ENCODE results near the gene CYB5B. TPM values are rescaled to one million over a fixed set of nuclear protein-coding genes. Genes with fewer than 3 reads are reported as not detected.
"Not testable (repeated sequence)": the region's sequence is repeated elsewhere in the genome, so short reads cannot be mapped to it uniquely, and the experiment has no call there.

CYB5B gene
- total RNA-seq, 2 donors from 2014 or later, result 60.8 to 62.0 TPM

- DNase-seq, result no peak
- no peak for ATAC-seq
- intact Hi-C loops (cut with DNase I), result loop anchor here in 1 of 2 donors (10.0 kb wide), 1 partner anchor 159 kb away; the partner anchor contains the start of gene NFAT5
Measured at GRCh38 chr16:69405757-69406156, 18.7 kb upstream of the CYB5B start.

GRCh38 chr16:69406780-69407331, 17.6 kb upstream of the CYB5B start:
- DNase-seq (no peak), ATAC-seq (no peak)
- intact Hi-C loops (cut with DNase I), result loop anchor here in 1 of 2 donors (10.0 kb wide), 1 partner anchor 158 kb away; the partner anchor contains the start of gene NFAT5

GRCh38 chr16:69407702-69408323, 16.6 kb upstream of the CYB5B start:
- intact Hi-C loops (cut with DNase I), result loop anchor here in 1 of 2 donors (10.0 kb wide), 1 partner anchor 157 kb away; the partner anchor contains the start of gene NFAT5
- ATAC-seq (no peak), DNase-seq (no peak)

- ATAC-seq (peak in 1 of 2 donors; percentile 48), DNase-seq (peak; percentile 58)
- intact Hi-C loops (cut with DNase I), result loop anchor here in 1 of 2 donors (10.0 kb wide), 1 partner anchor 156 kb away; the partner anchor contains the start of gene NFAT5
Measured at GRCh38 chr16:69408475-69408874, 15.9 kb upstream of the CYB5B start.

GRCh38 chr16:69410219-69410990, 14.0 kb upstream of the CYB5B start:
- peak in 1 of 2 donors; percentile 23 for ATAC-seq

GRCh38 chr16:69411064-69411985, 13.1 kb upstream of the CYB5B start:
- DNase-seq, result no peak
- no peak for ATAC-seq
- intact Hi-C loops (cut with DNase I), result no loop called here

More at GRCh38 chr16:69410219-69410990, 14.0 kb upstream of the CYB5B start:
- no peak for DNase-seq
- intact Hi-C loops (cut with DNase I), result no loop called here

GRCh38 chr16:69412287-69412686, 12.1 kb upstream of the CYB5B start:
- DNase-seq (no peak), ATAC-seq (no peak)
- intact Hi-C loops (cut with DNase I), result no loop called here

GRCh38 chr16:69413045-69413664, 11.3 kb upstream of the CYB5B start:
- DNase-seq (no peak), ATAC-seq (no peak)
- intact Hi-C loops (cut with DNase I), result no loop called here

GRCh38 chr16:69417520-69418199, 6.8 kb upstream of the CYB5B start:
- intact Hi-C loops (cut with DNase I), result no loop called here
- peak in 1 of 2 donors; percentile 26 for ATAC-seq
- no peak for DNase-seq

GRCh38 chr16:69419956-69420355, 4.5 kb upstream of the CYB5B start:
- intact Hi-C loops (cut with DNase I), result no loop called here
- ATAC-seq, result no peak
- no peak for DNase-seq

GRCh38 chr16:69423189-69423588, 1.2 kb upstream of the CYB5B start:
- DNase-seq, result no peak
- intact Hi-C loops (cut with DNase I), result no loop called here
- no peak for ATAC-seq

GRCh38 chr16:69424935-69425784, 741 bp downstream of the CYB5B start:
- intact Hi-C loops (cut with DNase I), result no loop called here
- ATAC-seq (no peak), DNase-seq (no peak)

GRCh38 chr16:69428652-69429051, 4.2 kb downstream of the CYB5B start:
- DNase-seq, result no peak

GRCh38 chr16:69429058-69429640, 4.7 kb downstream of the CYB5B start:
- DNase-seq; intact Hi-C loops (cut with DNase I); ATAC-seq: not testable (repeated sequence)

More at GRCh38 chr16:69428652-69429051, 4.2 kb downstream of the CYB5B start:
- ATAC-seq, result no peak
- intact Hi-C loops (cut with DNase I), result no loop called here

- intact Hi-C loops (cut with DNase I), result no loop called here
Measured at GRCh38 chr16:69431948-69432468, 7.6 kb downstream of the CYB5B start.

GRCh38 chr16:69434066-69434465, 9.6 kb downstream of the CYB5B start:
- intact Hi-C loops (cut with DNase I), result no loop called here
- DNase-seq (no peak), ATAC-seq (no peak)

More at GRCh38 chr16:69431948-69432468, 7.6 kb downstream of the CYB5B start:
- DNase-seq, result no peak
- no peak for ATAC-seq
